GM19328 (cell line): ENCODE measurements around the gene MYL7.

Experiments
- ATAC-seq: cut with Tn5 transposase; IDR thresholded peaks from one replicate; pipeline ENCODE4 v1.9.1; 2021; ENCODE audit warnings: mild to moderate bottlenecking, moderate library complexity; ENCODE audit not compliant: unreplicated experiment

The MYL7 gene

GRCh38 chr7:44101966-44102845 is 38.9 kb downstream of the MYL7 start:
- no peak for ATAC-seq

GRCh38 chr7:44101303-44101965 is 39.7 kb downstream of the MYL7 start:
- no peak for ATAC-seq

- ATAC-seq, result no peak
Measured at GRCh38 chr7:44100458-44101302, 40.5 kb downstream of the MYL7 start.

GRCh38 chr7:44099669-44100068 is 41.5 kb downstream of the MYL7 start:
- no peak for ATAC-seq

- no peak for ATAC-seq
Measured at GRCh38 chr7:44098092-44099068, 42.8 kb downstream of the MYL7 start.

GRCh38 chr7:44097064-44097932 is 43.8 kb downstream of the MYL7 start:
- ATAC-seq, result no peak

- no peak for ATAC-seq
Measured at GRCh38 chr7:44096326-44096881, 44.7 kb downstream of the MYL7 start.

- no peak for ATAC-seq
Measured at GRCh38 chr7:44095781-44096180, 45.4 kb downstream of the MYL7 start.

GRCh38 chr7:44094883-44095592 is 46.1 kb downstream of the MYL7 start:
- ATAC-seq, result no peak

- ATAC-seq, result no peak
Measured at GRCh38 chr7:44094365-44094764, 46.8 kb downstream of the MYL7 start.

GRCh38 chr7:44093102-44093641 is 48.0 kb downstream of the MYL7 start:
- no peak for ATAC-seq
